Activated CD4-positive, alpha-beta T cell treated with anti-CD3 and anti-CD28 coated beads, Interleukin-2, amount 50 U/mL, for 4 hours (primary cell): ENCODE measurements around the gene GPX2.
"Not testable (repeated sequence)": the region's sequence is repeated elsewhere in the genome, so short reads cannot be mapped to it uniquely, and the experiment has no call there.

Experiments
- DNase-seq, 2 experiments: peaks; one replicate each; pipeline ENCODE4 v3.0.0-alpha.2; 2020

The GPX2 gene

GRCh38 chr14:64938972-64939816 lies 3.4 kb downstream of the GPX2 start:
- no peak for DNase-seq

- DNase-seq, result no peak
These were observed 4.7 kb downstream of the GPX2 start for GRCh38 chr14:64937821-64938193.

- DNase-seq, result no peak
These were observed 5.2 kb downstream of the GPX2 start for GRCh38 chr14:64937171-64937820.

GRCh38 chr14:64935508-64935907 lies 7.0 kb downstream of the GPX2 start:
- no peak for DNase-seq

- no peak for DNase-seq
These were observed 8.1 kb downstream of the GPX2 start for GRCh38 chr14:64934338-64934929.

- no peak for DNase-seq
These were observed 10.3 kb downstream of the GPX2 start for GRCh38 chr14:64932231-64932630.

GRCh38 chr14:64931123-64931522 lies 11.4 kb downstream of the GPX2 start:
- DNase-seq, result no peak

- no peak for DNase-seq
These were observed 12.3 kb downstream of the GPX2 start for GRCh38 chr14:64930085-64930843.

GRCh38 chr14:64929014-64929359 lies 13.6 kb downstream of the GPX2 start:
- DNase-seq, result no peak

GRCh38 chr14:64928239-64929013 lies 14.1 kb downstream of the GPX2 start:
- DNase-seq, result no peak

GRCh38 chr14:64927031-64927430 lies 15.5 kb downstream of the GPX2 start:
- no peak for DNase-seq

- DNase-seq, result no peak
These were observed 16.0 kb downstream of the GPX2 start for GRCh38 chr14:64926398-64926995.

GRCh38 chr14:64923015-64923414 lies 19.5 kb downstream of the GPX2 start:
- DNase-seq, result no peak

- DNase-seq, result no peak
These were observed 22.1 kb downstream of the GPX2 start for GRCh38 chr14:64920465-64920864.

- no peak for DNase-seq
These were observed 22.9 kb downstream of the GPX2 start for GRCh38 chr14:64919618-64920017.

- DNase-seq, result no peak
These were observed 23.3 kb downstream of the GPX2 start for GRCh38 chr14:64919215-64919614.

- DNase-seq, result no peak
These were observed 24.3 kb downstream of the GPX2 start for GRCh38 chr14:64918216-64918615.

GRCh38 chr14:64915797-64916196 lies 26.7 kb downstream of the GPX2 start:
- DNase-seq, result no peak

- no peak for DNase-seq
These were observed 27.5 kb downstream of the GPX2 start for GRCh38 chr14:64915029-64915424.

GRCh38 chr14:64914237-64915028 lies 28.1 kb downstream of the GPX2 start, which contains the start of gene CHURC1:
Gene CHURC1 (plus strand): TSS chr14:64914455. CDS start chr14:64914496, 41 bp downstream.
- peak; percentile 98 for DNase-seq

- not testable (repeated sequence) for DNase-seq
These were observed 29.1 kb downstream of the GPX2 start for GRCh38 chr14:64913477-64913876.
